Trophoblast cell (in vitro differentiated cells and primary cell): Measurements from ENCODE around the gene CPTP.

Source experiments
- DNase-seq, 2 donors: peaks; one replicate each; pipeline ENCODE4 v3.0.0-alpha.2; 2016
- H2AFZ ChIP-seq: 2 replicates; pipeline ENCODE4 v1.6.1; 2013; ENCODE audit warnings: low read length, moderate library complexity, mild to moderate bottlenecking; ENCODE audit not compliant: insufficient read depth, poor library complexity
- H2AK5ac ChIP-seq: 2 replicates; pipeline ENCODE4 v1.6.1; 2013; ENCODE audit warnings: mild to moderate bottlenecking, low read length
- H2BK120ac ChIP-seq: 2 replicates; pipeline ENCODE4 v1.6.1; 2013; ENCODE audit warnings: low read length, mild to moderate bottlenecking, moderate library complexity; ENCODE audit not compliant: insufficient read depth, poor library complexity
- H2BK12ac ChIP-seq: 2 replicates; pipeline ENCODE4 v1.6.1; 2013; ENCODE audit warnings: mild to moderate bottlenecking, low read length, moderate library complexity
- H2BK5ac ChIP-seq: 2 replicates; pipeline ENCODE4 v1.6.1; 2013; ENCODE audit warnings: low read length, low read depth, moderate library complexity, mild to moderate bottlenecking; ENCODE audit not compliant: poor library complexity
- H3K14ac ChIP-seq: 2 replicates; pipeline ENCODE4 v1.6.1; 2013; ENCODE audit warnings: mild to moderate bottlenecking, low read length
- H3K18ac ChIP-seq: 2 replicates; pipeline ENCODE4 v1.6.1; 2013; ENCODE audit warnings: mild to moderate bottlenecking, low read length
- H3K23ac ChIP-seq: 2 replicates; pipeline ENCODE4 v1.6.1; 2013; ENCODE audit warnings: low read length
- H3K27ac ChIP-seq: 2 replicates; pipeline ENCODE4 v1.5.1; 2013; ENCODE audit warnings: low read depth, mild to moderate bottlenecking, inconsistent platforms, low read length, moderate library complexity
- H3K27me3 ChIP-seq: 2 replicates; pipeline ENCODE4 v1.6.1; 2013; ENCODE audit warnings: inconsistent platforms, mild to moderate bottlenecking, low read length, moderate library complexity; ENCODE audit not compliant: insufficient read depth
- H3K36me3 ChIP-seq, 2 experiments: 1 replicate in 1 of 2; 2 replicates in 1 of 2; pipeline ENCODE4 v1.6.1; 2013; ENCODE audit warnings: low read length in 2 of 2, mild to moderate bottlenecking in 2 of 2, moderate library complexity in 1 of 2; ENCODE audit not compliant: insufficient read depth in 2 of 2, control insufficient read depth in 1 of 2
- H3K4ac ChIP-seq: 2 replicates; pipeline ENCODE4 v1.6.1; 2013; ENCODE audit warnings: low read depth, mild to moderate bottlenecking, low read length, moderate library complexity
- H3K4me1 ChIP-seq, 2 experiments: 1 replicate in 1 of 2; 2 replicates in 1 of 2; pipeline ENCODE4 v1.6.1; 2013; ENCODE audit warnings: low read length in 2 of 2, mild to moderate bottlenecking in 2 of 2, moderate library complexity in 1 of 2; ENCODE audit not compliant: insufficient read depth in 2 of 2, control insufficient read depth in 1 of 2
- H3K4me2 ChIP-seq: 2 replicates; pipeline ENCODE4 v1.6.1; 2013; ENCODE audit warnings: inconsistent platforms, mild to moderate bottlenecking, low read length, moderate library complexity
- H3K4me3 ChIP-seq: 2 replicates; pipeline ENCODE4 v1.5.1; 2013; ENCODE audit warnings: mild to moderate bottlenecking, low read depth, low read length, inconsistent platforms
- H3K79me1 ChIP-seq: one replicate; pipeline ENCODE4 v1.6.1; 2013; ENCODE audit warnings: low read length
- H3K79me2 ChIP-seq: 2 replicates; pipeline ENCODE4 v1.6.1; 2013; ENCODE audit warnings: low read length, mild to moderate bottlenecking; ENCODE audit not compliant: control insufficient read depth, insufficient read depth, poor library complexity
- H3K9ac ChIP-seq: 2 replicates; pipeline ENCODE4 v1.6.1; 2013; ENCODE audit warnings: mild to moderate bottlenecking, low read length
- H3K9me3 ChIP-seq: 2 replicates; pipeline ENCODE4 v1.6.1; 2013; ENCODE audit warnings: low read depth, mild to moderate bottlenecking, control low read depth, inconsistent platforms, low read length; ENCODE audit not compliant: insufficient read depth
- H4K12ac ChIP-seq: 2 replicates; pipeline ENCODE4 v1.6.1; 2013; ENCODE audit warnings: low read depth, mild to moderate bottlenecking, low read length, moderate library complexity
- H4K8ac ChIP-seq: 2 replicates; pipeline ENCODE4 v1.6.1; 2013; ENCODE audit warnings: low read depth, mild to moderate bottlenecking, low read length, moderate library complexity
- H4K91ac ChIP-seq: one replicate; pipeline ENCODE4 v1.6.1; 2013; ENCODE audit warnings: low read depth, mild to moderate bottlenecking, low read length, moderate library complexity
- WGBS: extraction: QIAGEN DNeasy Blood & Tissue Kit; methylation state at CpG from one replicate; pipeline ENCODE4 v1.1.7; 2013; ENCODE audit warnings: missing lambda C conversion rate; ENCODE audit not compliant: insufficient read length, insufficient coverage; ENCODE audit errors: extremely low coverage; 5-methylcytosine and 5-hydroxymethylcytosine counted together

Gene CPTP

GRCh38 chr1:1283821-1284220, 40.8 kb upstream of the CPTP start:
- H4K8ac ChIP-seq, result no peak overlapping the region
- H2BK120ac ChIP-seq, result no peak overlapping the region
- no peak overlapping the region for H3K27ac ChIP-seq
- H2BK5ac ChIP-seq, result no peak overlapping the region
- H3K4ac ChIP-seq, result no peak overlapping the region
- H3K23ac ChIP-seq, result no peak overlapping the region
- H2AFZ ChIP-seq, result no peak overlapping the region
- peak in 1 of 2 donors; percentile 49 for DNase-seq
- no CpG with 5 or more reads among the region's 9 CpGs for WGBS
- H4K91ac ChIP-seq, result no peak overlapping the region
- H3K9ac ChIP-seq, result no peak overlapping the region
- no peaks in the 10 kb centered on the region for H3K36me3 ChIP-seq
- H3K4me1 ChIP-seq, result no peaks in the 10 kb centered on the region
- no peak overlapping the region for H2AK5ac ChIP-seq
- H3K4me2 ChIP-seq, result no peak overlapping the region
- H2BK12ac ChIP-seq, result no peak overlapping the region
- H3K14ac ChIP-seq, result no peak overlapping the region
- H3K9me3 ChIP-seq, result peaks cover 10% of the 10 kb centered on the region
- no peak overlapping the region for H3K18ac ChIP-seq
- H4K12ac ChIP-seq, result no peak overlapping the region
- H3K79me2 ChIP-seq, result no peaks in the 10 kb centered on the region
- no peak overlapping the region for H3K4me3 ChIP-seq
- no peaks in the 10 kb centered on the region for H3K27me3 ChIP-seq
- H3K79me1 ChIP-seq, result no peaks in the 10 kb centered on the region

- Histone ChIP-seq H3K9ac (no peak overlapping the region), H3K79me1 (no peaks in the 10 kb centered on the region), H3K18ac (no peak overlapping the region), H3K23ac (no peak overlapping the region), H3K4me3 (peak overlapping the region; percentile 39), H3K27me3 (no peaks in the 10 kb centered on the region), H2AK5ac (no peak overlapping the region), H3K4ac (no peak overlapping the region), H4K12ac (no peak overlapping the region), H2AFZ (no peak overlapping the region), H3K27ac (no peak overlapping the region), H3K14ac (no peak overlapping the region), H3K36me3 (no peaks in the 10 kb centered on the region), H4K8ac (no peak overlapping the region), H2BK5ac (no peak overlapping the region), H3K4me1 (no peaks in the 10 kb centered on the region), H3K9me3 (peaks cover 10% of the 10 kb centered on the region), H3K79me2 (no peaks in the 10 kb centered on the region), H3K4me2 (no peak overlapping the region), H4K91ac (no peak overlapping the region), H2BK12ac (no peak overlapping the region), H2BK120ac (no peak overlapping the region)
- WGBS, result no CpG with 5 or more reads among the region's 32 CpGs
- DNase-seq, result no peak
Observed at GRCh38 chr1:1284221-1285101, 40.1 kb upstream of the CPTP start.

GRCh38 chr1:1285102-1285571, 39.5 kb upstream of the CPTP start:
- Histone ChIP-seq H3K4me3 (no peak overlapping the region), H3K9me3 (peaks cover 10% of the 10 kb centered on the region), H4K12ac (no peak overlapping the region), H3K79me1 (no peaks in the 10 kb centered on the region), H3K27ac (no peak overlapping the region), H3K4me2 (no peak overlapping the region), H2BK12ac (no peak overlapping the region), H3K14ac (no peak overlapping the region), H3K36me3 (no peaks in the 10 kb centered on the region), H4K91ac (no peak overlapping the region), H2BK5ac (no peak overlapping the region), H3K79me2 (no peaks in the 10 kb centered on the region), H2AFZ (no peak overlapping the region), H4K8ac (no peak overlapping the region), H3K9ac (no peak overlapping the region), H3K4me1 (no peaks in the 10 kb centered on the region), H2BK120ac (no peak overlapping the region), H3K18ac (no peak overlapping the region), H2AK5ac (no peak overlapping the region), H3K27me3 (no peaks in the 10 kb centered on the region), H3K4ac (no peak overlapping the region), H3K23ac (no peak overlapping the region)
- no peak for DNase-seq
- no CpG with 5 or more reads among the region's 22 CpGs for WGBS

GRCh38 chr1:1285611-1286311, 38.8 kb upstream of the CPTP start:
- Histone ChIP-seq H3K36me3 (no peaks in the 10 kb centered on the region), H2BK12ac (no peak overlapping the region), H3K27ac (no peak overlapping the region), H3K79me2 (no peaks in the 10 kb centered on the region), H3K27me3 (no peaks in the 10 kb centered on the region), H3K4ac (no peak overlapping the region), H4K12ac (no peak overlapping the region), H3K23ac (no peak overlapping the region), H3K9me3 (peaks cover 10% of the 10 kb centered on the region), H2BK120ac (no peak overlapping the region), H4K91ac (no peak overlapping the region), H2AFZ (no peak overlapping the region), H4K8ac (no peak overlapping the region), H3K4me3 (no peak overlapping the region), H3K18ac (no peak overlapping the region), H3K79me1 (no peaks in the 10 kb centered on the region), H3K9ac (no peak overlapping the region), H2AK5ac (no peak overlapping the region), H2BK5ac (no peak overlapping the region), H3K4me1 (no peaks in the 10 kb centered on the region), H3K4me2 (no peak overlapping the region), H3K14ac (no peak overlapping the region)
- no peak for DNase-seq
- no CpG with 5 or more reads among the region's 37 CpGs for WGBS
